AG09319 (cell line): Measurements from ENCODE around the gene TNFRSF18.
"Not testable (repeated sequence)": the region's sequence is repeated elsewhere in the genome, so short reads cannot be mapped to it uniquely, and the experiment has no call there.

Experiments
- DNase-seq: peaks from one replicate; pipeline ENCODE4 v3.0.0-alpha.2; 2010; ENCODE audit warnings: low read depth; ENCODE audit errors: extremely low read depth
- TF ChIP-seq, protein P1 (sequence below): IDR thresholded peaks from 2 replicates; pipeline ENCODE4 v1.5.1; 2011; ENCODE audit warnings: low read depth, mild to moderate bottlenecking, inconsistent platforms, low read length, moderate library complexity

TNFRSF18 gene, protein sequence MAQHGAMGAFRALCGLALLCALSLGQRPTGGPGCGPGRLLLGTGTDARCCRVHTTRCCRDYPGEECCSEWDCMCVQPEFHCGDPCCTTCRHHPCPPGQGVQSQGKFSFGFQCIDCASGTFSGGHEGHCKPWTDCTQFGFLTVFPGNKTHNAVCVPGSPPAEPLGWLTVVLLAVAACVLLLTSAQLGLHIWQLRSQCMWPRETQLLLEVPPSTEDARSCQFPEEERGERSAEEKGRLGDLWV

DNA sequence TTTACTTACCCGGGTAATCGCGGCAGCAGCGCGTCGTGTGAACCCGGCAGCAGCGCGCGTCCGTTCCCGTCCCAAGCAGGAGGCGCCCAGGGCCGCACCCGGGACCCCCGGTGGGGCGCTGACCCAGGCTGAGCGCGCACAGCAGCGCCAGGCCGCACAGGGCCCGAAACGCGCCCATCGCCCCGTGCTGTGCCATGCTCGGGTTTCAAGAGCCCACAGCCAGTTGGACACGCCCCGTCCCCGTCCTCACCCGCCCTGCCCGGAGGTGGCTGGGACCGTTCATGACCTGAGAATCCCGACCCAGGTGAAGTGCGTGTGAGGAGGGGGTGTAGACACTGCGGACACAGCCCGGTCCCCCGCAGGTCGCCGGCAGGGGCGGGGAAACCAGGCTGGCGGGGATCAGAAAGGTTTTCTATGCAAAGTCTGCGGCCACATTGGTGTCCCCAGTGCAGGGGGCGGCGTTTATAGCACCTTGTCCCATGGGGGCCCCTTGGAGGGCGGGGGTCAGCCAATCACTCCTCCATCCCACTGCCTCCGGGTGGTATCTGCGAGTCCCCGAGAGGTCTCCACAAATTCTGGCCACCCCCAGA, at the start of gene TNFRSF18:
TSS of gene TNFRSF18 (minus strand) at position 217 of the 590 bp plus-strand sequence. CDS start at position 196, 21 bp downstream.
- DNase-seq = no peak
- TF ChIP-seq, protein P1, sequence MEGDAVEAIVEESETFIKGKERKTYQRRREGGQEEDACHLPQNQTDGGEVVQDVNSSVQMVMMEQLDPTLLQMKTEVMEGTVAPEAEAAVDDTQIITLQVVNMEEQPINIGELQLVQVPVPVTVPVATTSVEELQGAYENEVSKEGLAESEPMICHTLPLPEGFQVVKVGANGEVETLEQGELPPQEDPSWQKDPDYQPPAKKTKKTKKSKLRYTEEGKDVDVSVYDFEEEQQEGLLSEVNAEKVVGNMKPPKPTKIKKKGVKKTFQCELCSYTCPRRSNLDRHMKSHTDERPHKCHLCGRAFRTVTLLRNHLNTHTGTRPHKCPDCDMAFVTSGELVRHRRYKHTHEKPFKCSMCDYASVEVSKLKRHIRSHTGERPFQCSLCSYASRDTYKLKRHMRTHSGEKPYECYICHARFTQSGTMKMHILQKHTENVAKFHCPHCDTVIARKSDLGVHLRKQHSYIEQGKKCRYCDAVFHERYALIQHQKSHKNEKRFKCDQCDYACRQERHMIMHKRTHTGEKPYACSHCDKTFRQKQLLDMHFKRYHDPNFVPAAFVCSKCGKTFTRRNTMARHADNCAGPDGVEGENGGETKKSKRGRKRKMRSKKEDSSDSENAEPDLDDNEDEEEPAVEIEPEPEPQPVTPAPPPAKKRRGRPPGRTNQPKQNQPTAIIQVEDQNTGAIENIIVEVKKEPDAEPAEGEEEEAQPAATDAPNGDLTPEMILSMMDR = no peak

DNA sequence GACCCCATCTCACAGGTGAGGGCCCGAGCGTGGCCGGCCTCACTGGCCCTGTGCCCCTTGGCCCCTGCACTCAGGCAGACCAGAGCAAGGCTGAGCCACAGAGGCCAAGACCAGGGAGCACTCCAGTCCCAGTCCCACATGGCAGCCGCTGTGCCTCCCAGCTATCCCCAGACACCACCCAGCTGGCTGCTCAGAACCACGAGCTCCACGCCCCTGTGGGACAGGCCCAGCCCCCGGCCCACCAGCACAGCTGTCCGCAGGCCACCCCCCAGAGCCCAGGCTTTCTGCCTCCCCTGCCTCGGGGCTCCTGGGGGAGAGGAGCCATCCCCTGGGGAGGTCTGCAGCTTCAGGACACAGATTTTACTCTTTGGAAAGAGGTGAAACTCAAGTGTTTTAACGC, 49.2 kb upstream of the TNFRSF18 start:
- DNase-seq = no peak
- TF ChIP-seq, protein P1 = no peak

DNA sequence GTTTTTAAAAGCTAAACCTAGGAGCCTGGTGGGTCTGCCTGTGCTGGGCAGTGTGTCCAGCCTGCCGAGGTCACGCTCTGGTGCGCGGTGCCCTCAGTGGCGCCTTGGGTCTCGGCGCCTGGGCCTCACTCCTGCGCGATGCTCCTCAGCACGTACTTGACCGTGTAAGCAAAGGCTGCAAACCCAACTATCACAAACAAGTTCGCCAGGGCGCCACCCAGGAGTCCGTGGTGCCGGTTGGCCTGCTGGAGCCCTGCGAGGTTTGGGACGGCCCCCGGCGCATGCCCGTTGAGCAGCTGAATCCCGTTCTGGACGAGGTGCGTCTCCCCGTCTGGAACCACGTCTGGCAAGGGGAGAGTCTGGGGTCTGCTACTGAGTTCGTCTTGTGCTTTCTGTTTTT, 48.7 kb upstream of the TNFRSF18 start:
- TF ChIP-seq, protein P1 = no peak

DNA sequence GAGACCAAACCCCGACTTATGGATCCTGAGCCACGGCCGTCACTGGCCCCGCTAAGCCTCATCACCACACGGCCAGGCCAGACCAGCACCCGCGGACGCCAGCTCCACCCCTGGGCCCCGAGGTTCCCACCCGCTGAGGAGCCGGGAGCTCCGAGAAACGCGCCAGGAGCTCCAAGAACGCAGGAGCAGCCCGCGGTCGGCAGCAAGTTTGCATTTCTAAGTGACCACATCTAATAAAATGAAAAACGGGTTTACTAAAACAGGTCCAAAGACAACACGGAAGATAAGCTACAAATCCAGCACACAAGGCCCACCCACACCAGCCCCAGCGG, 48.2 kb upstream of the TNFRSF18 start:
- TF ChIP-seq, protein P1 = no peak
- DNase-seq = no peak

More for the DNA sequence above, 48.7 kb upstream of the TNFRSF18 start:
- DNase-seq = no peak

DNA sequence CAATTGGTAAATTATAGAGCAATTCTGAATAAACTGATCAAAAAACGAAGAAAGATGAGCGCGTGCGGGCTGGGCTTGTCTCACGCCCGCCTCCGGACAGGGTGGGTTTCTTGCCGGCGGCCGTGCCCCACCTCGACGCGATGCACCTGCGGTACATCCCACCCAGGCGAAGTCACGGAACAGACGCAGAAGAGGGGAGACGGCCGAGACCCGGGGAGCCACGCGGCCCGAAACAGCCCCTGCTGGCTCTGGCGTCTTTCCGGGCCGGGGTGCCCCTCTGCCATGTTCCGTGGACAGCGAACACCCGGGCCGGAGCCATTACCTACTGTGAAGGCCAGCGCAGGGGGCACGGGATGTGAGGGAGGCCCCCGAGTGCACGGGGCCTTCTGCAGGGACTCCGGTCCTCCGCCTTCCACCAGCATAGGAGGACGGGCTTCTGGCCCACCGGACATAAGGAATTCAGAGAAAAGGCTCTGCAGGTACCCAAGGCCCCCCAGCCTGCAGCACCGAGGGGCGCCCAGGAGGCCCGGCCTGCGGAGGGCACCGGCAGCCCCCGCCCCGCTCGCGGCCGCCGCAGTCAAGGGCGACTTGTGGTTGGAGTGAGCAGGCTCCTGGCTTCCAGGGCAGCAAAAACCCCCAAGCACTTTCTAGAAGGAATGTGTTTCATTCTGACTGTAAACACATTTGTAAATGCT, 47.7 kb upstream of the TNFRSF18 start:
- TF ChIP-seq, protein P1 = no peak
- no peak for DNase-seq

DNA sequence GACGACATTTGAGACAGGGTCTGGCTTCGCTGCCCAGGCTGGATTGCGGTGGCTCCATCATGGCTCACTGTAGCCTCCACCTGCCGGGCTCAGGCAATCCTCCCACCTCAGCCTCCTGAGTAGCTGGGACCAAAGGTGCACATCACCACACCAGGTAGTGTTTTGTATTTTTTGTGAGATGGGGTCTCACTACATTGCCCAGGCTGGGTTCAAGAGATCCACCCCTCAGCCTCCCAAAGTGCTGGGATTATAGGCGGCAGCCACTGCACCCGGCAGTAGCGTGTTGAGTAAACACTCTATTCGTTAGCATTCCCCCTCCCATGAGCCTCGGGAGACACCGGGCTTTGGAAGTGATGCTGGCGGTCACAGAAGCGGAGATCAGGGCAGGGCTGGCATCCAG, 46.9 kb upstream of the TNFRSF18 start:
- no peak for DNase-seq
- TF ChIP-seq, protein P1 = no peak

DNA sequence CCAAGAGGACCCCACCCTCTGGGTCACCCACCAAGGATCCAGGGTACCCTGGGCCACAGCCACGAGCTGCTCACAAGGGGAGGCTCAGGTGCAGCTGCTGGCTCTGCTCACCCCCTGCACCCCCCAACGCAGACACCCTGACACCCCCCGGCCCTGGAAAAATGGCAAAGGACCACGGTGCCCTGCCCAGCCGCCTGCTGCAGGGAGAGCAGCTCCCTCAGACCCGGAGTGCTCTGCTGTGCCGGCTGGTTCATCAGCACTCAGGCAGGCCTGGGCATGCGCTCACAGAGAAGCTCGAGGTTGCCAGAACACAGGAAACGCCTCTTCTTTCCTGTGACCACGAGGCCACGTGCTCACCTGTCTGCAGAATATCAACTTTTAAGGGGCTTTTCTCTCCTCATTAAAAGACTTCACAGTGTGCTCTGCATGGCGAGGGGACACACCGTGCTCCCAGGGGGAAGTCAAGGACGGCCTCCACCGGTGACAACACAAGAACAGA, 44.4 kb upstream of the TNFRSF18 start:
- TF ChIP-seq, protein P1 = no peak
- DNase-seq = no peak

DNA sequence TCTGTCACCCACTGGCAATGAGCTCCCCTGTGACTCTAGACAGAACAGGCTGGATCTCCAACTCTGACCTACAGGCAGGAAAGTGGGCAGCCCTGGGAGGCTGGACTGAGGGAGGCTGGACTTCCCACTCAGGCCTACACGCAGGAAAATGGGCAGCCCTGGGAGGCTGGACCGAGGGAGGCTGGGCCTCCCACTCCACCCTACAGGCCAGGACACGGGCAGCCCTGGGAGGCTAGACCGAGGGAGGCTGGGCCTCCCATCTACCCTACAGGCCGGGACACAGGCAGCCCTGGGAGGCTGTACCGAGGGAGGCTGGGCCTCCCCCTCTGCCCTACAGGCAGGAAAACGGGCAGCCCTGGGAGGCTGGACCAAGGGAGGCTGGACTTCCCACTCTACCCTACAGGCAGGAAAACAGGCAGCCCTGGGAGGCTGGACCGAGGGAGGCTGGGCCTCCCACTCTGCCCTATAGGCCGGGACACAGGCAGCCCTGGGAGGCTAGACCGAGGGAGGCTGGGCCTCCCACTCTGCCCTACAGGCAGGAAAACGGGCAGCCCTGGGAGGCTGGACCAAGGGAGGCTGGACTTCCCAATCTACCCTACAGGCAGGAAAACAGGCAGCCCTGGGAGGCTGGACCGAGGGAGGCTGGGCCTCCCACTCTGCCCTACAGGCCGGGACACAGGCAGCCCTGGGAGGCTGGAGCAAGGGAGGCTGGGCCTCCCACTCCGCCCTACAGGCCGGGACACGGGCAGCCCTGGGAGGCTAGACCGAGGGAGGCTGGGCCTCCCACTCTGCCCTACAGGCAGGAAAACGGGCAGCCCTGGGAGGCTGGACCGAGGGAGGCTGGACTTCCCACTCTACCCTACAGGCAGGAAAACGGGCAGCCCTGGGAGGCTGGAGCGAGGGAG, 41.9 kb upstream of the TNFRSF18 start:
- not testable (repeated sequence) for DNase-seq
